ENCODE results near the gene NAA40. TPM values are rescaled to one million over a fixed set of nuclear protein-coding genes. Genes with fewer than 3 reads are reported as not detected.
A peak's percentile ranks its signal among the peaks of the same experiment; 100 is the strongest.

NAA40 gene
- total and polyA plus RNA-seq, 2 of the 13 experiments (the other 11 are each of a cell fraction or from before 2014, with no cell fraction given): 11.1 to 17.9 TPM

GRCh38 chr11:63916837-63917691 is 21.7 kb upstream of the NAA40 start, which contains the start of gene RCOR2 (continued):
- TF ChIP-seq ZNF780A (CRISPR knock-in tag; IDR thresholded peaks at IDR 0.05) (no peak), ZNF142 (CRISPR knock-in tag; IDR thresholded peaks at IDR 0.05) (peak; percentile 80), ZNF557 (CRISPR knock-in tag; IDR thresholded peaks at IDR 0.05) (no peak), JARID2 (CRISPR knock-in tag; IDR thresholded peaks at IDR 0.05; ENCODE audit: insufficient replicate concordance) (no peak), ZNF883 (CRISPR knock-in tag; IDR thresholded peaks at IDR 0.05; ENCODE audit: not compliant biosample characterization) (no peak), E2F2 (CRISPR knock-in tag; IDR thresholded peaks at IDR 0.05; ENCODE audit: borderline replicate concordance) (no peak), ZBTB37 (CRISPR knock-in tag; IDR thresholded peaks at IDR 0.05) (no peak), ZNF549 (CRISPR knock-in tag; IDR thresholded peaks at IDR 0.05) (no peak), BATF2 (CRISPR knock-in tag; IDR thresholded peaks at IDR 0.05) (no peak), GMEB1 (CRISPR knock-in tag; IDR thresholded peaks at IDR 0.05; ENCODE audit: borderline replicate concordance) (no peak), MED13 (CRISPR knock-in tag; IDR thresholded peaks at IDR 0.05) (no peak), ZNF574 (CRISPR knock-in tag; IDR thresholded peaks at IDR 0.05) (peak; percentile 65)
